Panc1 (cell line): ENCODE data around the gene STOM. TPM values are rescaled to one million over a fixed set of nuclear protein-coding genes. Genes with fewer than 3 reads are reported as not detected.

Experiments
- ATAC-seq: fragments of 200-7000 bp; cut with Tn5 transposase; 2 replicates; pipeline ENCODE4 v1.9.1; 2020; ENCODE audit warnings: mild to moderate bottlenecking, moderate library complexity
- BruUV-seq: library from RNA; stranded (reverse); fragments of 400-500 nt; replicated peaks from 2 replicates; lab custom pipeline; 2021; lab: Mats Ljungman, UMichigan
- CTCF ChIA-PET: fragments of 300-600 bp; sonication (Branson Sonifier 250); formaldehyde crosslinking; loops from one replicate; lab custom pipeline; 2022; ENCODE audit warnings: antibody characterized with exemption; lab: Charles Lee
- POLR2A ChIA-PET: fragments of 300-600 bp; sonication (Branson Sonifier 250); formaldehyde crosslinking; loops from one replicate; lab custom pipeline; 2022; ENCODE audit warnings: antibody characterized with exemption; lab: Charles Lee
- DNase-seq: peaks from one replicate; pipeline ENCODE4 v3.0.0-alpha.2; 2010; ENCODE audit warnings: low read depth, low spot score
- H3K27ac ChIP-seq: 2 replicates; pipeline ENCODE4 v1.5.1; 2011; ENCODE audit warnings: mild to moderate bottlenecking, low read length, inconsistent platforms
- H3K27me3 ChIP-seq: fragments of 200-500 bp; sonication (Bioruptor generic); 2 replicates; pipeline ENCODE4 v1.6.0; 2014; ENCODE audit warnings: low read length, inconsistent platforms; ENCODE audit not compliant: control insufficient read depth, insufficient read depth
- H3K36me3 ChIP-seq: fragments of 200-500 bp; sonication (Bioruptor generic); 2 replicates; pipeline ENCODE4 v1.5.1; 2014; ENCODE audit warnings: inconsistent platforms, mild to moderate bottlenecking, low read length, moderate library complexity; ENCODE audit not compliant: control insufficient read depth, insufficient read depth
- H3K4me1 ChIP-seq: 2 replicates; pipeline ENCODE4 v1.5.1; 2011; ENCODE audit warnings: inconsistent platforms, mild to moderate bottlenecking, low read length, moderate library complexity; ENCODE audit not compliant: control insufficient read depth, insufficient read depth
- H3K4me3 ChIP-seq, 2 experiments: 2 replicates each; pipeline ENCODE4 v1.5.1; 2011 to 2012; ENCODE audit warnings: low read depth in 2 of 2, low read length in 2 of 2, mild to moderate bottlenecking in 2 of 2, inconsistent platforms in 1 of 2, moderate library complexity in 1 of 2
- H3K9me3 ChIP-seq: fragments of 200-500 bp; sonication (Bioruptor generic); 2 replicates; pipeline ENCODE4 v1.5.1; 2014; ENCODE audit warnings: low read depth, mild to moderate bottlenecking, inconsistent platforms, low read length, moderate library complexity; ENCODE audit not compliant: control insufficient read depth, insufficient read depth
- CTCF ChIP-seq: fragments of 450-650 bp; IDR thresholded peaks from 2 replicates; pipeline ENCODE4 v1.5.1; 2017; ENCODE audit warnings: mild to moderate bottlenecking
- POLR2AphosphoS5 ChIP-seq: IDR thresholded peaks from 2 replicates; pipeline ENCODE4 v1.6.1; 2012; ENCODE audit warnings: mild to moderate bottlenecking, low read depth, low read length, moderate library complexity
- REST ChIP-seq, 2 experiments: IDR thresholded peaks; 2 replicates each; pipeline ENCODE4 v1.6.1; 2011 to 2012; ENCODE audit warnings: low read depth in 2 of 2, control low read depth in 1 of 2, low read length in 1 of 2, mild to moderate bottlenecking in 1 of 2, moderate library complexity in 1 of 2; ENCODE audit not compliant: insufficient read depth in 1 of 2
- SIN3A ChIP-seq: IDR thresholded peaks from 2 replicates; pipeline ENCODE4 v1.6.1; 2012; ENCODE audit warnings: low read depth, mild to moderate bottlenecking, low read length, moderate library complexity, borderline replicate concordance; ENCODE audit not compliant: insufficient read depth
- TCF7L2 ChIP-seq: IDR thresholded peaks from 2 replicates; pipeline ENCODE4 v1.6.1; 2011; ENCODE audit warnings: mild to moderate bottlenecking, low read depth, low read length, inconsistent platforms
- in situ Hi-C: cut with HindIII; loops from 2 replicates; pipeline ENCODE4 v1.10.0; 2016; ENCODE audit warnings: low sequenced_read_pairs, low pct_unique_long_range_greater_than_20kb
- intact Hi-C: fragments of 100-400 bp; cut with micrococcal nuclease; formaldehyde crosslinking; loops from one replicate; pipeline ENCODE4 v1.10.0; 2022; ENCODE audit not compliant: unreplicated experiment
- total RNA-seq: library from RNA; stranded (reverse); gene quantifications from one replicate; pipeline ENCODE4 v1.2.1, GENCODE V29; 2021; ENCODE audit not compliant: unreplicated experiment

Gene STOM
- total RNA-seq, 1 experiment from 2014 or later, result 81.2 TPM

- H3K27ac ChIP-seq, result peak overlapping the region; percentile 84
- ATAC-seq, result no peak
- BruUV-seq, result no TSS peak
- CTCF ChIA-PET, result interaction anchor here (0.7 kb wide), 1 partner anchor 93 kb away, joined by 3 read pairs; no protein-coding TSS in a partner anchor
- no peaks in the 10 kb centered on the region for H3K36me3 ChIP-seq
- no peak overlapping the region for H3K4me3 ChIP-seq
- POLR2A ChIA-PET, result no interaction called here
- no peak for DNase-seq
- in situ Hi-C loops, result no loop called here
- no peaks in the 10 kb centered on the region for H3K9me3 ChIP-seq
- intact Hi-C loops, result no loop called here
- peaks cover 31% of the 10 kb centered on the region for H3K4me1 ChIP-seq
- no peaks in the 10 kb centered on the region for H3K27me3 ChIP-seq
- TF ChIP-seq POLR2AphosphoS5 (no peak), REST (IDR thresholded peaks at IDR 0.05; ENCODE audit: insufficient read depth in 1 of 2, low read depth in 2 of 2, low read length in 1 of 2) (no peak), SIN3A (no peak), CTCF (no peak), TCF7L2 (no peak)
Measured at GRCh38 chr9:121371495-121372061, 1.5 kb upstream of the STOM start.

GRCh38 chr9:121368745-121369144 lies 1.3 kb downstream of the STOM start:
- no peak for DNase-seq
- BruUV-seq, result no TSS peak
- no peak for ATAC-seq
- Histone ChIP-seq H3K36me3 (no peaks in the 10 kb centered on the region; the same call in 1 of the 2 replicates), H3K4me1 (peaks cover 40% of the 10 kb centered on the region), H3K27me3 (no peaks in the 10 kb centered on the region), H3K27ac (peak overlapping the region; percentile 80), H3K4me3 (peak overlapping the region; percentile 61 to 68), H3K9me3 (no peaks in the 10 kb centered on the region)
- ChIA-PET CTCF (no interaction called here), POLR2A (no interaction called here)
- TF ChIP-seq REST (IDR thresholded peaks at IDR 0.05; ENCODE audit: insufficient read depth in 1 of 2, low read depth in 2 of 2, low read length in 1 of 2) (no peak), CTCF (no peak), TCF7L2 (no peak), SIN3A (no peak), POLR2AphosphoS5 (no peak)
- in situ Hi-C loops (no loop called here), intact Hi-C loops (no loop called here)
